CD4-positive, alpha-beta T cell (primary cell): ENCODE data around the gene PER3. TPM values are rescaled to one million over a fixed set of nuclear protein-coding genes. Genes with fewer than 3 reads are reported as not detected.
A peak's percentile ranks its signal among the peaks of the same experiment; 100 is the strongest.

ENCODE experiments used
- ATAC-seq: fragments of 200-7000 bp; cut with Tn5 transposase; one replicate; pipeline ENCODE4 v1.10.0; 2022; ENCODE audit warnings: mild to moderate bottlenecking; ENCODE audit not compliant: poor library complexity
- CTCF ChIA-PET: fragments of 350-600 bp; sonication (Branson Sonifier 250); formaldehyde crosslinking; loops from one replicate; lab custom pipeline; 2021; ENCODE audit warnings: antibody characterized with exemption, inconsistent platforms; lab: Charles Lee
- POLR2A ChIA-PET: fragments of 350-600 bp; sonication (Branson Sonifier 250); formaldehyde crosslinking; loops from one replicate; lab custom pipeline; 2021; ENCODE audit warnings: antibody characterized with exemption, inconsistent platforms; lab: Charles Lee
- DNase-seq, 14 experiments: peaks; one replicate each; pipeline ENCODE4 v3.0.0-alpha.2; 2013 to 2020; ENCODE audit warnings: mixed read lengths in 2 of 14
- H3K27ac ChIP-seq, 2 donors: one replicate each; pipeline versions ENCODE4 v1.5.1 to v1.7.0; 2013; ENCODE audit warnings: low read length in 2 of 2, low read depth in 1 of 2, mild to moderate bottlenecking in 1 of 2
- H3K27me3 ChIP-seq, 2 experiments: 1 replicate in 1 of 2; 2 replicates in 1 of 2; pipeline versions ENCODE4 v1.6.1 to v1.7.0; 2013; ENCODE audit warnings: low read length in 2 of 2, control low read depth in 1 of 2, mild to moderate bottlenecking in 1 of 2, moderate library complexity in 1 of 2; ENCODE audit not compliant: insufficient read depth in 2 of 2, control insufficient read depth in 1 of 2
- H3K36me3 ChIP-seq: one replicate; pipeline ENCODE4 v1.6.1; 2013; ENCODE audit warnings: low read length, control low read depth; ENCODE audit not compliant: insufficient read depth
- H3K4me1 ChIP-seq: one replicate; pipeline ENCODE4 v1.6.1; 2013; ENCODE audit warnings: low read length, control low read depth; ENCODE audit not compliant: insufficient read depth
- H3K4me3 ChIP-seq: one replicate; pipeline ENCODE4 v1.5.1; 2013; ENCODE audit warnings: mild to moderate bottlenecking, low read length, moderate library complexity
- H3K9me3 ChIP-seq, 2 experiments: 1 replicate in 1 of 2; 2 replicates in 1 of 2; pipeline versions ENCODE4 v1.6.1 to v1.7.0; 2013; ENCODE audit warnings: low read length in 2 of 2, mild to moderate bottlenecking in 2 of 2, control low read depth in 1 of 2, moderate library complexity in 1 of 2; ENCODE audit not compliant: control insufficient read depth in 1 of 2, insufficient read depth in 1 of 2
- H3K27ac Mint-ChIP-seq: one replicate; pipeline ENCODE4 v1.8.0; 2020; ENCODE audit warnings: mixed read lengths
- H3K27me3 Mint-ChIP-seq: one replicate; pipeline ENCODE4 v1.8.0; 2021; ENCODE audit warnings: mixed read lengths
- H3K36me3 Mint-ChIP-seq: one replicate; pipeline ENCODE4 v1.8.0; 2021; ENCODE audit warnings: low read depth, mixed read lengths
- H3K4me1 Mint-ChIP-seq: one replicate; pipeline ENCODE4 v1.8.0; 2021; ENCODE audit warnings: low read depth, mixed read lengths
- H3K4me3 Mint-ChIP-seq: one replicate; pipeline ENCODE4 v1.8.0; 2020; ENCODE audit warnings: mild to moderate bottlenecking, mixed read lengths
- H3K9me3 Mint-ChIP-seq: one replicate; pipeline ENCODE4 v1.8.0; 2020; ENCODE audit warnings: mixed read lengths
- intact Hi-C, 2 experiments: fragments of 100-400 bp; cut with DNase I in 1 of 2; cut with micrococcal nuclease in 1 of 2; formaldehyde crosslinking; loops; one replicate each; pipeline versions ENCODE4 v1.15.1 to v1.9.0; 2023 to 2025; cut with DNase I, micrococcal nuclease
- total RNA-seq, 174 experiments: library from RNA in 2 of 174; stranded (reverse) in 2 of 174; gene quantifications; one replicate each; pipeline ENCODE4 v1.2.3 and lab custom pipeline; 2021 to 2026
- TF ChIP-seq, protein P1 (sequence below): fragments of 200-600 bp; IDR thresholded peaks from one replicate; pipeline ENCODE4 v1.8.0; 2022; ENCODE audit warnings: antibody characterized with exemption, mild to moderate bottlenecking

Gene PER3
- total RNA-seq, 2 experiments from 2014 or later: 10.1 to 11.4 TPM

DNA sequence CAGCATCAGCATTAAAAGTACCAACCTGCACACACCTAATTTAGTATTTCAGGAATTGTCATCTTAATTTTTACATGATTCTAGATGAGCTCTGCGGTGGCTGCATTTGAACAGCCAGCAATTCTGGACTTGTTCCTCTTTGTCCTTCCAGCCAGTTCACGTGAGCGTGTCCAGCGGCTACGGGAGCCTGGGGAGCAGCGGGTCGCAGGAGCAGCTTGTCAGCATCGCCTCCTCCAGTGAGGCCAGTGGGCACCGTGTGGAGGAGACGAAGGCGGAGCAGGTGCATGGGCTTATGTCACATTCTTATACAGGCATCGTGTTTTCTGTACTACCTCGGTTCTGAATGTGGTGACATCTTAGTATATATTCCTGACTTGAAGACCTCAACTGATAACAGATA lies 25.7 kb downstream of the PER3 start:
- Mint-ChIP-seq H3K9me3 (peaks cover 9% of the 10 kb centered on the region), H3K36me3 (peaks cover 75% of the 10 kb centered on the region), H3K27ac (no peak overlapping the region), H3K27me3 (no peaks in the 10 kb centered on the region), H3K4me1 (no peaks in the 10 kb centered on the region), H3K4me3 (no peak overlapping the region)
- Histone ChIP-seq H3K27me3 (no peaks in the 10 kb centered on the region), H3K4me1 (no peaks in the 10 kb centered on the region), H3K4me3 (no peak overlapping the region), H3K27ac (no peak overlapping the region), H3K9me3 (peaks cover 0 to 14% of the 10 kb centered on the region in 2 experiments), H3K36me3 (peaks cover 23% of the 10 kb centered on the region)
- POLR2A ChIA-PET: no interaction called here
- no peak for DNase-seq
- intact Hi-C loops: loop anchor here in 1 of 2 experiments (5.0 kb wide), 1 partner anchor 93 kb away; no protein-coding TSS in a partner anchor
- TF ChIP-seq, protein P1, sequence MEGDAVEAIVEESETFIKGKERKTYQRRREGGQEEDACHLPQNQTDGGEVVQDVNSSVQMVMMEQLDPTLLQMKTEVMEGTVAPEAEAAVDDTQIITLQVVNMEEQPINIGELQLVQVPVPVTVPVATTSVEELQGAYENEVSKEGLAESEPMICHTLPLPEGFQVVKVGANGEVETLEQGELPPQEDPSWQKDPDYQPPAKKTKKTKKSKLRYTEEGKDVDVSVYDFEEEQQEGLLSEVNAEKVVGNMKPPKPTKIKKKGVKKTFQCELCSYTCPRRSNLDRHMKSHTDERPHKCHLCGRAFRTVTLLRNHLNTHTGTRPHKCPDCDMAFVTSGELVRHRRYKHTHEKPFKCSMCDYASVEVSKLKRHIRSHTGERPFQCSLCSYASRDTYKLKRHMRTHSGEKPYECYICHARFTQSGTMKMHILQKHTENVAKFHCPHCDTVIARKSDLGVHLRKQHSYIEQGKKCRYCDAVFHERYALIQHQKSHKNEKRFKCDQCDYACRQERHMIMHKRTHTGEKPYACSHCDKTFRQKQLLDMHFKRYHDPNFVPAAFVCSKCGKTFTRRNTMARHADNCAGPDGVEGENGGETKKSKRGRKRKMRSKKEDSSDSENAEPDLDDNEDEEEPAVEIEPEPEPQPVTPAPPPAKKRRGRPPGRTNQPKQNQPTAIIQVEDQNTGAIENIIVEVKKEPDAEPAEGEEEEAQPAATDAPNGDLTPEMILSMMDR: no peak
- no peak for ATAC-seq
- CTCF ChIA-PET: no interaction called here

DNA sequence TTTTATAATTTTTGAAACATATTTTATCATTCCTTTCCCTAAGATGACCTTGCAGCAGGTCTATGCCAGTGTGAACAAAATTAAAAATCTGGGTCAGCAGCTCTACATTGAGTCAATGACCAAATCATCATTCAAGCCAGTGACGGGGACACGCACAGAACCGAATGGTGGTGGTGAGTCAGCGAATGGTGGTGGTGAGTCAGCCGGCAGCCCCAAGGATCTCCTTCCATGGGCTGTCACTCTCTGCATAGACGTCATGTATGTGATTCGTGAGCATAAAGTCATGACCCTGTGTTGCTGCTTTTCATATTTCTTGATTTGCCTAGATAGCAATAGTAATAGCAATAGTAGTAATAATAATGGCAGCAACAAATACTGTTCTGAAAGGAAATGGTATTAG lies 26.3 kb downstream of the PER3 start:
- POLR2A ChIA-PET: no interaction called here
- peaks cover 74% of the 10 kb centered on the region for H3K36me3 Mint-ChIP-seq
- H3K27ac ChIP-seq: no peak overlapping the region
- no peaks in the 10 kb centered on the region for H3K27me3 ChIP-seq
- CTCF ChIA-PET: interaction anchor here (0.9 kb wide), 1 partner anchor 10 kb away, joined by 3 read pairs; no protein-coding TSS in a partner anchor
- no peaks in the 10 kb centered on the region for H3K4me1 ChIP-seq
- H3K36me3 ChIP-seq: peaks cover 20% of the 10 kb centered on the region
- TF ChIP-seq, protein P1: no peak
- peaks cover 11% of the 10 kb centered on the region for H3K9me3 Mint-ChIP-seq
- no peak overlapping the region for H3K27ac Mint-ChIP-seq
- H3K27me3 Mint-ChIP-seq: no peaks in the 10 kb centered on the region
- H3K4me1 Mint-ChIP-seq: no peaks in the 10 kb centered on the region
- ATAC-seq (no peak), DNase-seq (peak in 2 of 14 experiments; percentile 19 to 54)
- H3K9me3 ChIP-seq: peaks cover 0 to 14% of the 10 kb centered on the region in 2 experiments
- H3K4me3 Mint-ChIP-seq: no peak overlapping the region
- H3K4me3 ChIP-seq: no peak overlapping the region
- intact Hi-C loops: no loop called here

DNA sequence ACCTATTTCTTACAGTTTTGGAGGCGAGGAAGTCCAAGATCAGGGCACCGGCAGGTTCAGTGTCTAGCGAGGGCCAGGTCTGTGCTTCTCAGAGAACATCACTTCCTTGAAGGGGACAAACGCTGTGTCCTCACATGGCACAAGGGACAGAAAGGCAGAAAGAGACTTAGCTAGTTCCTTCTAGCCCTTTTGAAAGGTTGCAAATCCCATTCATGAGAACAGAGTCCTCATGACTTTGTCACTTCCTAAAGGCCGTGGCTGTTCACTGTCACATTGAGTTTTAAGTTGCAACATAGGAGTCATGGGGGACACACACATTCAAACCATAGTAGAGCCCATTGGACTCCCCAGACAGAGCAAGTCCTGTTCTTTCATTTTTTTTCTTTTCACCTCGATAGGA lies 27.4 kb downstream of the PER3 start:
- no peak overlapping the region for H3K27ac ChIP-seq
- Mint-ChIP-seq H3K4me3 (no peak overlapping the region), H3K4me1 (no peaks in the 10 kb centered on the region), H3K9me3 (peaks cover 11% of the 10 kb centered on the region), H3K27ac (no peak overlapping the region), H3K36me3 (peaks cover 75% of the 10 kb centered on the region), H3K27me3 (no peaks in the 10 kb centered on the region)
- H3K36me3 ChIP-seq: peaks cover 19% of the 10 kb centered on the region
- no peak overlapping the region for H3K4me3 ChIP-seq
- ChIA-PET POLR2A (no interaction called here), CTCF (interaction anchor here (0.9 kb wide), 1 partner anchor 9 kb away, joined by 3 read pairs; no protein-coding TSS in a partner anchor)
- intact Hi-C loops: no loop called here
- TF ChIP-seq, protein P1: no peak
- DNase-seq (peak in 1 of 14 experiments; percentile 16), ATAC-seq (no peak)
- H3K27me3 ChIP-seq: no peaks in the 10 kb centered on the region
- no peaks in the 10 kb centered on the region for H3K4me1 ChIP-seq
- peaks cover 0 to 14% of the 10 kb centered on the region in 2 experiments for H3K9me3 ChIP-seq
